Ovary (tissue), 9 donors: ENCODE results near the gene CNPY2. TPM values are rescaled to one million over a fixed set of nuclear protein-coding genes. Genes with fewer than 3 reads are reported as not detected.

Experiments used
- DNase-seq, 5 donors: peaks; one replicate each; pipeline ENCODE4 v3.0.0-alpha.2; 2019 to 2020
- H3K27ac ChIP-seq, 2 donors: fragments of 200-600 bp; one replicate each; pipeline versions ENCODE4 v1.5.1 to v1.8.0; 2019 to 2022
- H3K27me3 ChIP-seq: fragments of 200-600 bp; one replicate; pipeline ENCODE4 v1.8.0; 2022
- H3K36me3 ChIP-seq: fragments of 200-600 bp; sonication (generic); one replicate; pipeline ENCODE4 v1.5.1; 2019
- H3K4me1 ChIP-seq: one replicate; pipeline ENCODE4 v1.8.1; 2013; ENCODE audit warnings: mild to moderate bottlenecking, moderate library complexity; ENCODE audit not compliant: insufficient read depth
- H3K4me3 ChIP-seq: fragments of 200-600 bp; sonication (generic); one replicate; pipeline ENCODE4 v1.5.1; 2017
- H3K9me3 ChIP-seq, 2 donors: fragments of 200-600 bp in 1 of 2; sonication (generic) in 1 of 2; one replicate each; pipeline versions ENCODE4 v1.5.1 to v1.8.1; 2013 to 2019; ENCODE audit warnings: mild to moderate bottlenecking in 1 of 2, moderate library complexity in 1 of 2
- CTCF ChIP-seq, 3 donors: fragments of 450-650 bp in 2 of 3; fragments of 200-600 bp in 1 of 3; IDR thresholded peaks; one replicate each; pipeline versions ENCODE4 v1.5.1 to v1.8.0; 2016 to 2022; ENCODE audit warnings: antibody characterized with exemption in 3 of 3, mild to moderate bottlenecking in 1 of 3
- EP300 ChIP-seq: sonication (generic); formaldehyde crosslinking; IDR thresholded peaks from one replicate; pipeline ENCODE4 v1.6.1; 2017; ENCODE audit warnings: antibody characterized with exemption
- POLR2A ChIP-seq: fragments of 450-650 bp; IDR thresholded peaks from one replicate; pipeline ENCODE4 v1.6.1; 2017; ENCODE audit warnings: antibody characterized with exemption, mild to moderate bottlenecking, moderate library complexity
- WGBS, 3 donors: extraction: QIAGEN DNeasy Blood & Tissue Kit in 1 of 3; methylation state at CpG; one replicate each; pipeline versions ENCODE4 v1.1.5 to v1.1.7; 2013 to 2017; 5-methylcytosine and 5-hydroxymethylcytosine counted together
- intact Hi-C, 4 donors: fragments of 100-400 bp; cut with DNase I; formaldehyde crosslinking; loops; one replicate each; pipeline versions ENCODE4 v1.11.0 to v1.15.1; 2022 to 2023
- polyA plus RNA-seq, 2 donors: library from polyadenylated mRNA; stranded (reverse); fragments of 200-250 nt in 1 of 2; fragments of 350-450 nt in 1 of 2; fragmentation: Illumina TruSeq in 1 of 2; extraction: RNeasy Lipid Tissue Mini Kit (QIAGEN cat#74804) in 1 of 2; gene quantifications; one replicate each; pipeline ENCODE4 v1.2.3, GENCODE V29; 2013 to 2014
- small RNA-seq: library from RNA; depleted of rRNA; stranded (forward); fragments of <200 nt; gene quantifications from one replicate; pipeline ENCODE3, GENCODE V24; 2016
- total RNA-seq, 7 donors: library from RNA; depleted of rRNA in 2 of 7; stranded (reverse); fragments of >200 nt in 2 of 7; fragmentation: NEBNext Ultra II Directional in 3 of 7; extraction: Animal tissue kit (Norgen Biotek cat#: 25700) in 3 of 7; gene quantifications; one replicate each; pipeline versions ENCODE4 v1.1.0 to v1.2.4, GENCODE V29; 2016 to 2023
- donor health status: DM: no; HTN: no; CAD: no; lungs with moderate emphysema.
- donor health status: DM: no; HTN: no; CAD: no.
- donor health status: Bipolar disorder and iron deficiency.
- donor health status: DM: yes; HTN: yes; CAD: no.
- donor health status: DM: no; HTN: no; CAD: no.
- donor health status: DM: yes; HTN: yes; CAD: no.

CNPY2 gene
- total and polyA plus RNA-seq, 9 donors: 58.9 to 134 (median 89.1) TPM

GRCh38 chr12:56261503-56262232, 54.1 kb downstream of the CNPY2 start:
- no peak for DNase-seq
- Histone ChIP-seq H3K36me3 (no peaks in the 10 kb centered on the region), H3K27ac (no peak overlapping the region), H3K4me1 (peaks cover 6% of the 10 kb centered on the region), H3K4me3 (no peak overlapping the region), H3K27me3 (no peaks in the 10 kb centered on the region), H3K9me3 (no peaks in the 10 kb centered on the region)
- no peak for TF ChIP-seq CTCF (IDR thresholded peaks at IDR 0.05)
- no peak for TF ChIP-seq POLR2A
- TF ChIP-seq EP300: no peak
- intact Hi-C loops: no loop called here
- WGBS, 3 donors: 80 to 85% (median 82%) methylated on average over 5 of the region's 5 CpGs

GRCh38 chr12:56260921-56261320, 54.9 kb downstream of the CNPY2 start:
- H3K27ac ChIP-seq: no peak overlapping the region
- WGBS, 3 donors: 77 to 84% (median 80%) methylated on average over 3 of the region's 3 CpGs
- TF ChIP-seq EP300 (no peak), CTCF (IDR thresholded peaks at IDR 0.05) (no peak), POLR2A (no peak)

GRCh38 chr12:56260380-56260779, 55.4 kb downstream of the CNPY2 start:
- intact Hi-C loops: no loop called here
- no peak for DNase-seq

More at GRCh38 chr12:56260921-56261320, 54.9 kb downstream of the CNPY2 start:
- Histone ChIP-seq H3K4me3 (no peak overlapping the region), H3K4me1 (peaks cover 4% of the 10 kb centered on the region), H3K9me3 (no peaks in the 10 kb centered on the region), H3K36me3 (no peaks in the 10 kb centered on the region), H3K27me3 (no peaks in the 10 kb centered on the region)
- intact Hi-C loops: no loop called here
- no peak for DNase-seq

More at GRCh38 chr12:56260380-56260779, 55.4 kb downstream of the CNPY2 start:
- no peak overlapping the region for H3K27ac ChIP-seq
- H3K4me3 ChIP-seq: no peak overlapping the region
- no peaks in the 10 kb centered on the region for H3K27me3 ChIP-seq
- TF ChIP-seq POLR2A: no peak
- TF ChIP-seq CTCF (IDR thresholded peaks at IDR 0.05): no peak
- TF ChIP-seq EP300: no peak
- 84 to 89% (median 87%) methylated on average over 8 of the region's 8 CpGs for WGBS, 3 donors
- H3K9me3 ChIP-seq: no peaks in the 10 kb centered on the region
- no peaks in the 10 kb centered on the region for H3K36me3 ChIP-seq
- peaks cover 4% of the 10 kb centered on the region for H3K4me1 ChIP-seq

Small RNAs within 50 kb of the gene (small RNA-seq; reads per million reads assigned to genes)
- gene RNU7-40P: not detected

Other genes starting within 250 kb of the CNPY2 start
- gene ERBB3, start 235.8 kb downstream of the CNPY2 start, total RNA-seq: 10 to 100 TPM in 1 of 7 donors, 1 to 10 TPM in 5, under 1 TPM in 1; 0.72 to 20.6 (median 3.3) TPM
- gene ERBB3, start 235.8 kb downstream of the CNPY2 start, polyA plus RNA-seq: 1 to 10 TPM; 1.1 to 5.0 TPM
- gene PA2G4, start 211.4 kb downstream of the CNPY2 start, total RNA-seq: 10 to 100 TPM; 65.6 to 86.2 (median 77.0) TPM
- gene PA2G4, start 211.4 kb downstream of the CNPY2 start, polyA plus RNA-seq: 100 to 1,000 TPM in 1 of 2 donors, 10 to 100 TPM in 1; 86.5 to 219 TPM
- 1,000 to 10,000 TPM; 6,021 to 8,245 (median 6,510) TPM for gene RPL41, start 199.4 kb downstream of the CNPY2 start, total RNA-seq
- over 10,000 TPM; 11,306 to 11,451 TPM for gene RPL41, start 199.4 kb downstream of the CNPY2 start, polyA plus RNA-seq
- gene ZC3H10, start 197.7 kb downstream of the CNPY2 start, total RNA-seq: 10 to 100 TPM in 4 of 7 donors, 1 to 10 TPM in 3; 1.8 to 14.7 (median 10.7) TPM
- 1 to 10 TPM; 4.4 to 5.2 TPM for gene ZC3H10, start 197.7 kb downstream of the CNPY2 start, polyA plus RNA-seq
- gene ESYT1, start 187.7 kb downstream of the CNPY2 start, total RNA-seq: 100 to 1,000 TPM in 3 of 7 donors, 10 to 100 TPM in 4; 80.3 to 139 (median 97.3) TPM
- gene ESYT1, start 187.7 kb downstream of the CNPY2 start, polyA plus RNA-seq: 100 to 1,000 TPM in 1 of 2 donors, 10 to 100 TPM in 1; 62.3 to 102 TPM
- 10 to 100 TPM; 65.9 to 99.2 (median 73.4) TPM for gene MYL6B, start 163.4 kb downstream of the CNPY2 start, total RNA-seq
- gene MYL6B, start 163.4 kb downstream of the CNPY2 start, polyA plus RNA-seq: 10 to 100 TPM; 32.8 to 77.3 TPM
- gene MYL6, start 157.6 kb downstream of the CNPY2 start, total RNA-seq: 1,000 to 10,000 TPM in 5 of 7 donors, 100 to 1,000 TPM in 2; 782 to 1,485 (median 1,329) TPM
- 1,000 to 10,000 TPM; 1,579 to 3,375 TPM for gene MYL6, start 157.6 kb downstream of the CNPY2 start, polyA plus RNA-seq
- 100 to 1,000 TPM in 5 of 7 donors, 10 to 100 TPM in 2; 57.9 to 172 (median 117) TPM for gene SMARCC2, start 126.5 kb downstream of the CNPY2 start, total RNA-seq
- 100 to 1,000 TPM in 1 of 2 donors, 10 to 100 TPM in 1; 66.4 to 139 TPM for gene SMARCC2, start 126.5 kb downstream of the CNPY2 start, polyA plus RNA-seq
- 10 to 100 TPM; 34.1 to 55.6 (median 40.6) TPM for gene RNF41, start 94.1 kb downstream of the CNPY2 start, total RNA-seq
- gene RNF41, start 94.1 kb downstream of the CNPY2 start, polyA plus RNA-seq: 10 to 100 TPM; 29.4 to 45.1 TPM
- gene NABP2, start 91.6 kb downstream of the CNPY2 start, total RNA-seq: 10 to 100 TPM; 19.8 to 43.7 (median 28.9) TPM
- 10 to 100 TPM; 25.0 to 37.5 TPM for gene NABP2, start 91.6 kb downstream of the CNPY2 start, polyA plus RNA-seq
- under 1 TPM; 0.25 to 0.85 (median 0.69) TPM for gene SLC39A5, start 85.9 kb downstream of the CNPY2 start, total RNA-seq
- under 1 TPM in 1 of 2 donors, not detected in 1; 0.28 TPM for gene SLC39A5, start 85.9 kb downstream of the CNPY2 start, polyA plus RNA-seq
- gene ANKRD52, start 57.6 kb downstream of the CNPY2 start, total RNA-seq: 10 to 100 TPM in 5 of 7 donors, 1 to 10 TPM in 2; 9.1 to 37.7 (median 28.9) TPM
- gene ANKRD52, start 57.6 kb downstream of the CNPY2 start, polyA plus RNA-seq: 10 to 100 TPM; 10.5 to 26.2 TPM
- gene COQ10A, start 49.0 kb downstream of the CNPY2 start, total RNA-seq: 10 to 100 TPM; 11.3 to 31.1 (median 14.9) TPM
- gene COQ10A, start 49.0 kb downstream of the CNPY2 start, polyA plus RNA-seq: 10 to 100 TPM; 13.8 to 20.5 TPM
- gene CS, start 15.7 kb downstream of the CNPY2 start, total RNA-seq: 100 to 1,000 TPM in 5 of 7 donors, 10 to 100 TPM in 2; 49.6 to 155 (median 137) TPM
- gene CS, start 15.7 kb downstream of the CNPY2 start, polyA plus RNA-seq: 100 to 1,000 TPM in 1 of 2 donors, 10 to 100 TPM in 1; 48.9 to 237 TPM
- 100 to 1,000 TPM in 1 of 7 donors, 10 to 100 TPM in 6; 41.0 to 103 (median 74.5) TPM for gene PAN2, start 18.0 kb upstream of the CNPY2 start, total RNA-seq
- 10 to 100 TPM; 44.2 to 67.2 TPM for gene PAN2, start 18.0 kb upstream of the CNPY2 start, polyA plus RNA-seq
- under 1 TPM in 2 of 7 donors, not detected in 5; 0.23 to 0.35 TPM for gene IL23A, start 22.9 kb upstream of the CNPY2 start, total RNA-seq
- gene IL23A, start 22.9 kb upstream of the CNPY2 start, polyA plus RNA-seq: under 1 TPM in 1 of 2 donors, not detected in 1; 0.16 TPM
- gene STAT2, start 44.1 kb upstream of the CNPY2 start, total RNA-seq: 100 to 1,000 TPM in 3 of 7 donors, 10 to 100 TPM in 4; 81.5 to 161 (median 90.2) TPM
- gene STAT2, start 44.1 kb upstream of the CNPY2 start, polyA plus RNA-seq: 100 to 1,000 TPM in 1 of 2 donors, 10 to 100 TPM in 1; 56.1 to 122 TPM
- gene APOF, start 46.9 kb upstream of the CNPY2 start, total RNA-seq: not detected
- not detected for gene APOF, start 46.9 kb upstream of the CNPY2 start, polyA plus RNA-seq
- gene TIMELESS, start 133.4 kb upstream of the CNPY2 start, total RNA-seq: 1 to 10 TPM; 2.1 to 4.5 (median 3.2) TPM
- 1 to 10 TPM; 2.9 to 6.4 TPM for gene TIMELESS, start 133.4 kb upstream of the CNPY2 start, polyA plus RNA-seq
- under 1 TPM in 1 of 7 donors, not detected in 6; 0.23 TPM for gene MIP, start 138.7 kb upstream of the CNPY2 start, total RNA-seq
- not detected for gene MIP, start 138.7 kb upstream of the CNPY2 start, polyA plus RNA-seq
- gene SPRYD4, start 152.6 kb upstream of the CNPY2 start, total RNA-seq: 1 to 10 TPM; 1.4 to 4.1 (median 3.2) TPM
- 1 to 10 TPM; 2.0 to 2.7 TPM for gene SPRYD4, start 152.6 kb upstream of the CNPY2 start, polyA plus RNA-seq
- 1 to 10 TPM; 1.2 to 4.4 (median 2.6) TPM for gene GLS2, start 172.2 kb upstream of the CNPY2 start, total RNA-seq
- under 1 TPM; 0.87 to 0.92 TPM for gene GLS2, start 172.2 kb upstream of the CNPY2 start, polyA plus RNA-seq
- gene RBMS2, start 205.8 kb upstream of the CNPY2 start, total RNA-seq: 10 to 100 TPM; 15.0 to 44.4 (median 36.6) TPM
- 10 to 100 TPM; 14.4 to 56.9 TPM for gene RBMS2, start 205.8 kb upstream of the CNPY2 start, polyA plus RNA-seq